ENCODE data around the gene ELFN1.

ELFN1 gene

DNA sequence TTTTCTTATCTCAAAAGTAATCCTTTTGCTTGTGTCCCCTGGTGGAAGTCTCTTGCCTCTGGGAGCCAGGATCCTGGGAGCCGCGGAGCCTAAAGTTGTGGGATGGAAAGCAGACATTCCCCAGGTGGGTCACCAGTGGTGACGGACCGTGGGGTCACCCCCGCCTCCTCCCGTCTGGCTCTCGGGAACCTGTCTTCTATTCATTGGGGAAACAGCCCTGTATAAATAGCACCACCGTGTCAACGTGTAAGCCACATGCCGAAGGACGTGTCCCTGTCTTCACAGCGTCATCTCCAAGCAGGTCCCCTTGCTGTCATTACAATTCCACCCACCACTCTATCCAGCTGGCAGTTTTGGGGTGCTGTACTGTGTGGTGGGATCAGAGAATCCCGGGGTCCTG lies 87.5 kb downstream of the ELFN1 start:
- no peak for DNase-seq (ENCODE audit: low spot score)
- TF ChIP-seq, protein P1, sequence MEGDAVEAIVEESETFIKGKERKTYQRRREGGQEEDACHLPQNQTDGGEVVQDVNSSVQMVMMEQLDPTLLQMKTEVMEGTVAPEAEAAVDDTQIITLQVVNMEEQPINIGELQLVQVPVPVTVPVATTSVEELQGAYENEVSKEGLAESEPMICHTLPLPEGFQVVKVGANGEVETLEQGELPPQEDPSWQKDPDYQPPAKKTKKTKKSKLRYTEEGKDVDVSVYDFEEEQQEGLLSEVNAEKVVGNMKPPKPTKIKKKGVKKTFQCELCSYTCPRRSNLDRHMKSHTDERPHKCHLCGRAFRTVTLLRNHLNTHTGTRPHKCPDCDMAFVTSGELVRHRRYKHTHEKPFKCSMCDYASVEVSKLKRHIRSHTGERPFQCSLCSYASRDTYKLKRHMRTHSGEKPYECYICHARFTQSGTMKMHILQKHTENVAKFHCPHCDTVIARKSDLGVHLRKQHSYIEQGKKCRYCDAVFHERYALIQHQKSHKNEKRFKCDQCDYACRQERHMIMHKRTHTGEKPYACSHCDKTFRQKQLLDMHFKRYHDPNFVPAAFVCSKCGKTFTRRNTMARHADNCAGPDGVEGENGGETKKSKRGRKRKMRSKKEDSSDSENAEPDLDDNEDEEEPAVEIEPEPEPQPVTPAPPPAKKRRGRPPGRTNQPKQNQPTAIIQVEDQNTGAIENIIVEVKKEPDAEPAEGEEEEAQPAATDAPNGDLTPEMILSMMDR (IDR thresholded peaks at IDR 0.05; ENCODE audit: borderline replicate concordance, control extremely low read depth, extremely low read depth, insufficient read depth, missing control alignments), result no peak
- in situ Hi-C loops (cut with MboI; ENCODE audit: low sequenced_read_pairs, unreplicated experiment), result no loop called here

DNA sequence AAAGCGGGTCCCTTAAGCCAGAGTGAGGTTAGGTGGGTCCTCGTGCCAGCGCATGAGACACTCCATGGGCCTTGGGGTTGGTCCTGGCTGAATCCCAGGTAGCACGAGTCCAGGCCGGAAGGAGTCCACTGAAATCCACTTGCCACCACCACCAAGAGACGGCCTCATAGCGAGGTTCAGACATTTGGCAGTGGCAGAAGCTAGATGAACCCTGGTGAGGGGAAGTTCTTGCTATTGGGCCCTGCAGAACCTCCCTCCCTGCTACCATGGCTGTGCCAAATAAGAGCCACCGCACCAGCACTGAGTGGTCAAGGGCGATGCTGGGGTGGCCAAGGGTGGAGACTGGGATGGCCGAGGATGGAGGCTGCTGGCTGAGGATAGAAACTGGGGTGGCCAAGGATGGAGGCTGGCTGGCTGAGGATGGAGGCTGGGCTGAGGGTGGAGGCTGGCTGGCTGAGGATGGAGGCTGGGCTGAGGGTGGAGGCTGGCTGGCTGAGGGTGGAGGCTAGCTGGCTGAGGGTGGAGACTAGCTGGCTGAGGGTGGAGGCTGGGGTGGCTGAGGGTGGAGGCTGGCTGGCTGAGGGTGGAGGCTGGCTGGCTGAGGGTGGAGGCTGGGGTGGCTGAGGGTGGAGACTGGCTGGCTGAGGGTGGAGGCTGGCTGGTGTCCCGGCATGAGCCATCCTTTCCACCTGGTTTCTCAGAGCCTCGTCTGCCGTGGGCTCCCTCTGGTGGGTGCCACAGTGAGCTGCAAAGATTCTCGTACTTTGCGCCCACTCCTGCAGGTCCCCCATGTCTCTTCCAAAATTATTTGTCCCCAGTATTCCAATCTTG lies 88.2 kb downstream of the ELFN1 start:
- TF ChIP-seq, protein P1 (IDR thresholded peaks at IDR 0.05; ENCODE audit: borderline replicate concordance, control extremely low read depth, extremely low read depth, insufficient read depth, missing control alignments), result no peak
- DNase-seq (ENCODE audit: low spot score), result peak; percentile 68
- in situ Hi-C loops (cut with MboI; ENCODE audit: low sequenced_read_pairs, unreplicated experiment), result no loop called here

DNA sequence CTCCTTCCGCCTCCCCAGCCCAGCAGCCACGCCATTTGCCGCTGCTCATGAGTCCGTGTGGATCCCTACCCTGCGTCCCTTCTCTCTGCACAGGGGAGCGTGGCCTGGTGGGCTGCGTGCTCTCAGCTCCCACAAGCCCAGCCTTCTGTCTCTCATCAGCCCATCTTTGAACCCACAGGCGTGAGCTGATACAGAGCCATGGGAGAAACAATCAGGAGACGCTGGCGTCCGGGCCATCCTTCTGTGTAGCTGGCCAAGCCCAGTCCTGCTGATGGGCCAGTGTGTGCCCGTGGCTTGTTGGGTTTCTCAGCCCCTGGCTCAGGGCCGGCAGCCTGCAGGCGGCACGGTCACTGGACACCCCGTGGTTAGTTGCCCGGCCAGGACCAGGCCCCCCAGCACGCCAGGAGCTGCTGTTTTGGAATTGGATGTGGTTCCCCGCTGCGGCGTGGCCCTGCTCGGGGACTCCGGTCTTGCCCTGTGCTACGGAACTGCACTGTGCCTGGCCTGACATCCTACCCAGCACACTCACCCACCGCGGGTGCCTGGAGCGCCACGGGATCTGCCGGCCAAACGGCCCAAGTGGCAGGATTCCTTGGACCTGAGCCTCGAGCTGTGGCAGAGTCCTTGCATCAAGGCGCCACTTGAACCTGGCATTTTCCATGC lies 88.9 kb downstream of the ELFN1 start:
- TF ChIP-seq, protein P1 (IDR thresholded peaks at IDR 0.05; ENCODE audit: borderline replicate concordance, control extremely low read depth, extremely low read depth, insufficient read depth, missing control alignments), result no peak
- in situ Hi-C loops (cut with MboI; ENCODE audit: low sequenced_read_pairs, unreplicated experiment), result no loop called here
- DNase-seq (ENCODE audit: low spot score), result no peak

DNA sequence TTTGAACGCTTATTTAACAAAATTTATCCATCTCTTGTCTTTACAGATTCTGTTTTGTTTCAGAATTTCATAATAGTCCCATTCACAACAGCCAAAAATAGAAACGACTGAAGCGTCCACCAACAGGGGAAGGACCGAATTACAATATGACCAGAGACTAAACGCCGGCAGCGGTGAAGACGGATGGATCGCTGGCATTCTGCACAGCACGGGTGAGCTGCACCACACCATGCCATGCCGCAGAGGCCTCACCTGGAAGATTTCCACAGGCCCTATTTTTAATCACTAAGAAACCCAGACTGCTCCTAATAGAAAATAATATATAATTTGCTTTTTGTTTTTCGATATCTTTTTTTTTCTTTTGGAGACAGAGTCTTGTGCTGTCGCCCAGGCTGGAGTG lies 91.0 kb downstream of the ELFN1 start:
- TF ChIP-seq, protein P1 (IDR thresholded peaks at IDR 0.05; ENCODE audit: borderline replicate concordance, control extremely low read depth, extremely low read depth, insufficient read depth, missing control alignments), result no peak
- in situ Hi-C loops (cut with MboI; ENCODE audit: low sequenced_read_pairs, unreplicated experiment), result no loop called here
- no peak for DNase-seq (ENCODE audit: low spot score)

DNA sequence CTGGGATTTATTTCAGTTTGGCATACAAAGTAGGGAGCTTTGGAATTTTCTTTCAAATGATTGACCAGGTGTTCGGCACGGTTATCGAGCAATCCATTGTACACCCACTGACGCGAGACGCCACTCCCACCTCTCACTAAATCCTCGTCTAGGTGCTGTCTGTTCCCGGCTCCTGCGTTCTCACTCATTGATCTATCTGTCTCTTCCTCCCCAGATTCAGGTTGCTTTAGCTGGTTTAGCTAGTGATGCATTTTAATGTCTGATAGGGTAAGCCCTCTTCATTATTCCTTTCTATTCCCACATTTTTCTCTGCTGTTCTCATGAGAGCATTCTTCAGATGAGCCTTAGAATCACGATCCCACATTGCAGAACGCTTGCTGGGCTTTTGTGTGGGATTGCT lies 91.7 kb downstream of the ELFN1 start:
- TF ChIP-seq, protein P1 (IDR thresholded peaks at IDR 0.05; ENCODE audit: borderline replicate concordance, control extremely low read depth, extremely low read depth, insufficient read depth, missing control alignments), result no peak
- in situ Hi-C loops (cut with MboI; ENCODE audit: low sequenced_read_pairs, unreplicated experiment), result no loop called here
- DNase-seq (ENCODE audit: low spot score), result no peak

DNA sequence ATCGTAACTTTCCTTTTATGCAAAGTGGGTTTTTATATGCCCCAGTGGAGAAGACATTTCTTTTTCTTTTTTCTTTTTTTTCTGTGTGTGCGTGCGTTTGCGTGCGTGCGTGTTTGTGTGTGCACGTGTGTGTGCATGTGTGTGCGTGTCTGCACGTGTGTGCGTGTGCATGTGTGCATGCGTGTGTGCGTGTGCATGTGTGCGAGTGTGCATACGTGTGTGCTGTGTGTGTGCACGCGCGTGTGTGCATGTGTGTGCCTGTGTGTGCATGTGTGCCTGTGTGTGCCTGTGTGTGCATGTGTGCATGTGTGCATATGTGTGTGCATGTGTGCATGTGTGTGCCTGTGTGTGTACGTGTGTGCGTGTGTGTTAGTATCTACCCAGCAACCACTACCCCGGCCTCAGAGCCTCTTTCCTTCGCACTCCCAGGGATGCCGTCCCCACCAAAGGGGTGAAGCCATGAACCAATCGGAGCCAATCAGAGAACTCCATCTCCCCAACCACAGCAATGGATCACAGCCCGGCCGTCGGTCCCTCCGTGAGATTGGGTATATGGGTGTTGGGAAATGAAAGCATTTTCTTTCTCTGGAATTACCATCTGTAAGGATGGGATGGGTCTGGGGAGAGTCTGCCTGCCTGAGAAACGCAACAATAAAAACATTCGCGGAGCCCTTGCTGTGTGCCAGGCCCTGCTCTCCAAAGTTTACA lies 92.3 kb downstream of the ELFN1 start:
- TF ChIP-seq, protein P1 (IDR thresholded peaks at IDR 0.05; ENCODE audit: borderline replicate concordance, control extremely low read depth, extremely low read depth, insufficient read depth, missing control alignments), result no peak
- DNase-seq (ENCODE audit: low spot score), result no peak
- in situ Hi-C loops (cut with MboI; ENCODE audit: low sequenced_read_pairs, unreplicated experiment), result no loop called here

Measured in GM13976 (cell line).